ENCODE results near the gene SYT9.
"Not testable (repeated sequence)": the region's sequence is repeated elsewhere in the genome, so short reads cannot be mapped to it uniquely, and the experiment has no call there.

The SYT9 gene

DNA sequence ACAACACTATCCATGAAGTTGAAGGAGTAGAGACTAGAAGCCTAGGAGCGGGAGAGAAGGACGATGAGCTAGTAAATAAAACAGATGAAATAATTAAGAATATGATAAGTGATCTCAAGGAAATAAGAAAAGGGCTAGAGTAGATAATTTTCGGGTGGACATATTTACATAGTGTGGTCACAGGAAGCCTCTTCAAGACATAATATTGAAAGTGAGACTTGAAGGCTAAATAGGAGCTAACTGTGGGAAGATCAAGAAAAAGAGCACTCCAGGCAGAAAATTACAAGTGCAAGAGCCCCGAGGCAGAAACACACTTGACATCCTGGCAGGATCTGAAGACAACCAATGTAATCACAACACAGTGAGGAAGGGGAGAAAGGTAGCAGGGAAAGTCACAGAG lies 250.2 kb downstream of the SYT9 start:
- no peak for DNase-seq (ENCODE audit: low read depth in 2 of 2)

DNA sequence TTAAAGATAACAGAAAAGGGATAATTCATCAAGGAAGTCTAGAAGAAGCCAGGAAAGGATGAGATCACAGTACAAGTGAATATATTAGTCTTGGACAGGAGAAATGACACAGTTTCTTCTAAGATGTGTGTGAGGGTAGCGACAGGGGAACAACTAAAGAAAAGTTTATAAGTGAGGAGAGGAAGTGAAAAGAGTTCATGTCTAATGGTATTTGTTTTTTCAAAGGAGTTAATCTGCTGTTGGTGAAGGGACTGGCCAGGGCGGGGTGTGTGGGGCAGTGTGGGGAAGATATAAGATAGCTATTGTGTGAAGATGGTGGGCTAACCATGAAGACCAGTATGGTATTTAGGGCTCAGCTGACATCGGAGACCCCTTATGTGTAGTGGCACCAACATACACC lies 254.5 kb downstream of the SYT9 start:
- DNase-seq (ENCODE audit: low read depth in 2 of 2): no peak

DNA sequence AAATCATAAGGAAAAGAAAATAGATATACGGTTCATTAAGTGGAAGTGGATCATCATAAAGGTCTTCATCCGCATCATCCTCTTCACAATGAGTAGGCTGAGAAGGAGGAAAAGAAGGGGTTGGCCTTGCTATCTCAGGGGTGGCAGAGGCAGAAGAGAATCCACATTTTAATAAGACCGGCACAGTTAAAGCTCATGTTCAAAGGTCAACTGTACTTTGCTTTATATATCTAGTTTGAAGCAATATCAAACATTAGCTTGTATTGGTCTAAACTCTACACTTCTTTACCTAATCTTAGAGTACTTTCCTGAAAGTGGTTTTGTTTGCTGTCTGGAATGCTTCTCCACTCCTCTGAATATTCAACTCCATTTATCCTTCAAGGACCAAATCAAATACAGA lies 256.4 kb downstream of the SYT9 start:
- no peak for DNase-seq (ENCODE audit: low read depth in 2 of 2)

DNA sequence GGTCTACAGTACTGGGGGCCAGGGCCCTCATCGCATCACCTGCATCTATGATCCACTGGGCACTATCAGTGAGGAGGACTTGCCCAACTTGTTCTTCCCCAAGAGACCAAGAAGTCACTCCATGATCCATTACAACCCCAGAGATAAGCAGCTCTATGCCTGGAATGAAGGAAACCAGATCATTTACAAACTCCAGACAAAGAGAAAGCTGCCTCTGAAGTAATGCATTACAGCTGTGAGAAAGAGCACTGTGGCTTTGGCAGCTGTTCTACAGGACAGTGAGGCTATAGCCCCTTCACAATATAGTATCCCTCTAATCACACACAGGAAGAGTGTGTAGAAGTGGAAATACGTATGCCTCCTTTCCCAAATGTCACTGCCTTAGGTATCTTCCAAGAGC lies 258.3 kb downstream of the SYT9 start:
- no peak for DNase-seq (ENCODE audit: low read depth in 2 of 2)

DNA sequence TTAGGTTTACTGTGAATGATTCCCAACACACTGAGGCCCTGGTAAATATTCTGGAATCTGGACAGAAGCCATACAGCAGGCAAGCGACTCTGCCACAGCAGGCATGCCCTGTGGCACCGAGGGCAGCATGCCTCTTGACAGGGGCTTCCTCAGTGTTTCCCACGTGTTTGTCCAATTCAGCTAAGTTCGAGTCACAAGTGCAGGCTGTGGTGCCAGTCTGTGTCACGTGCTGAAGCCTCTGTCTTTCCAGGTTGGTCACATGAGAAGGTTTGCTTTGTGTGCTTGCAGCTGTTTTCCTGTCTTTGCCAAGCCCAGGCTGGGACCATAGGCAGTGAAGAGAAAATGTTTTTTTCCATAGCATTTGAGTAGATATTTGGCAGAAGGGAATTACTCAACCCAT lies 259.7 kb downstream of the SYT9 start:
- no peak for DNase-seq (ENCODE audit: low read depth in 2 of 2)

DNA sequence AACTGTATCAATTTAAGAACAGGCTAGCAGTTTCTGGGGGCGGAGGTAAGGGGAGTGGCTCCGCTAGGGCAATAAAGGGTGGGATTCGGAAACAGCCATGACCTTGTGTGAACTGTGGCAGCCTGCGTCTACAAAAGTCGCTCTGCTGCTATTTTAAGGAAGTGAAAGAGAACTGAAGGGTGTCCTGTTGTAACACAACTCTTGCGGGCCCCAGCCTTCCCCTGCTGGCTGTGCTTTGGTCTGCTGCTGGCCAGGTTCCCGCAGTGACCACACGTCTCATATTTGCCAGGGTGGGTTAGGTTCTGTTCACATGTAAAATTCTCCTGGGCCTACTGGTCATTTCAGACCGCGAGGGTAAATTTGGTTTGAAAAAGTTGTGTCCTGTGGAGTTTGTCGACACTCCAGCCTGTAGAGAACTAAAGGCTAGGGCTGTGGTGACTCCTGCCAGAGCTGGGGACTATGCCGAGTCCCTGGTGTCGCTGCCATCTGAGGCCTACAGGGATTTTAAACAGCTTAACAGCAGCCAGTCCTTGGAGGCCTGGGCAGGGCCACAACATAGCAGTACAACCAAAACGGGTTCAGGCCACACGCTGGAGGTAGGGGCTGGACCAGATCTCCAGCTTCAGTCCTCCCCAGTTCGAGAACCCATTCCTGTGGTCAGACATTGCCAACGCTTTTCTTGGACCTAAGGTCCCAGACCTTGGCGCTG lies 261.0 kb downstream of the SYT9 start:
- no peak for DNase-seq (ENCODE audit: low read depth in 2 of 2)

DNA sequence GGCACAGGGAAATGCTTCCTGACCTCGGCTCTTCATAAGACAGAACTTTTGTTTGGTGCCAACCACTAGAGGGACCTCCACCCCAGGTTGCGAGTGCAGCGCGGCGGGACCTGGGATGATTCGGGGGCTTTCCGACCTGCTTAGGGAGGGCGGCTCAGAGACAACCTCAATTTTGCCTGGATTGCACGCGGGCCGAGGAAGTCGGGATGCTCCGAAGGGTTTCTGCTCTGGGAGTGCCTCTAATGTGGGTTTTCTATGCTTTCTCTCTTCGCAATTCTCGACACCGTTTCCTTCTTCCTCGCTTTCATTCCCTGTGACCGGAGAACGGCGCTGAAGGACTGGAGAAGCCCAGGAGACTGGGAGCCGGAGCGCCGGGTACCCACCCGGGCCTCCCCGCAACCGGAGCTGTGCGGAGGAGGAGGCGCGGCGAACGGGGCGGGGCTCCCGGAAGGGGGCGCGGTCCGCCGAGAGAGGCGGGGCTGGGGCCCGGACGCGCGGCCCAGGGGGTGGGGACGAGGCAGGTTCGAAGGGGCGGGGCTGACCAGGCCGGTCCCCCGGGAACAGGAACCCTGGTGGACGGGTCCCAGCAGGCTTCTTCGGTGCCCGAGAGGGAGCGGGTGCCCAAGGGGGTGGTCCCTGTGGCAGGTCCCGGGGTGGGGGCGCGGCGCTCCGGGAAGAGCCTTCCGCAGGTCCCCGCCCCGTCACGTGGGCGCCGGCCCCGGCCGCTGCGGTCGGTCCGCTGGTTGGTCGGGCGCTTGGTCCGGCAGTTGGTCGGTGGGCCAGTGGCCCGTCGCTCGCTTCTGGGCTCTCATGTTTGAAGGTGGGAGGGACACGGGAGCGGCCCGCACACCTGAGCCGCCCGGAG lies 261.8 kb downstream of the SYT9 start, which contains the start of gene PPFIBP2:
Gene PPFIBP2, plus strand, starts transcription at position 766 of the 865 bp plus-strand sequence. CDS start 35,477 bp downstream, outside the sequence.
- DNase-seq (ENCODE audit: low read depth in 2 of 2): peak; percentile 54 to 65

DNA sequence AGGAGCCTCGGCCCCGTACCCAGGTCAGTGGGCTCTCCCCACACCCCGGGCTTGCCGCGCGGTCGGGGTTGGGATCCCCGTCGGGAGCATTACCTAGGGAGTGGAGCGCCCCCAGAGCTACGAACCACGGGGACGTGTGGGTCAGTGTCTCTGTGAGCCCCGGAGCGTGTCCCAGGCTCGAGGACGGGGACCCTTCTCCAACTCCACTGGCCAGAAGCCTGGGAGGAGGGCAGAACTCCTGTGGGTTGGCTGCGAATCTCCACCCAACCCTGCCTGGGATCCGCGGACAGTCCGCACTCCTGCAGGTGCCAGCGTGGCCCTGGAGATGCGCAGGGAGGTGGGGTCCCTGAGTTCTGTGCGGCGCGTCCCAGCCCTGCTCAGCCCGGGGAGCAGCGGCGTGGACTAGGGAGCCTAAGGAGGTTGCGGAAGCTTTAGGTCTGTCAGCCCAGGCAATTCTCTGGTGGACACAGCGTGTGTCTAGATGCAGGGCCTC lies 262.4 kb downstream of the SYT9 start:
- no peak for DNase-seq (ENCODE audit: low read depth in 2 of 2)

DNA sequence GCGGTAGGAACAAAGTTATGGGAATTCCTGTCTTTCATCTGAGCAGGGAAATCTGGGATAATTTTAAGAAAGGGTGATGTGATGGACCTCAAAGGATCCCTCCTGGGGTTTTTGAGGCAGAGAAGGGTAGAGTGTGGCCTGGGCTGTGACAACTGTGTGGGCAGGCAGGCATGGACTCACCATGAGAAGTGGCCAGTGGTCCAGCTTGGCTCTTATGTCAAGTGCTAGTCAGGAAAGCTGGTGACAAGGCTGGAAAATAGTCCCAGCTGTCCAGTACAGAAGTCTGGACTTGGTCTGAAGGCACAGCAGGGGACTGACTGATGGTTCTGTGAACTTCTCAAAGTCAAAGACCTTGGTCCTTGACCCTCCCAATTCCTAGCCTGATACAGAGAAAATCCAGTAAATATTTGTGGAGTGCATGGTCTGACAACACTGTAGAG lies 263.8 kb downstream of the SYT9 start:
- no peak for DNase-seq (ENCODE audit: low read depth in 2 of 2)

DNA sequence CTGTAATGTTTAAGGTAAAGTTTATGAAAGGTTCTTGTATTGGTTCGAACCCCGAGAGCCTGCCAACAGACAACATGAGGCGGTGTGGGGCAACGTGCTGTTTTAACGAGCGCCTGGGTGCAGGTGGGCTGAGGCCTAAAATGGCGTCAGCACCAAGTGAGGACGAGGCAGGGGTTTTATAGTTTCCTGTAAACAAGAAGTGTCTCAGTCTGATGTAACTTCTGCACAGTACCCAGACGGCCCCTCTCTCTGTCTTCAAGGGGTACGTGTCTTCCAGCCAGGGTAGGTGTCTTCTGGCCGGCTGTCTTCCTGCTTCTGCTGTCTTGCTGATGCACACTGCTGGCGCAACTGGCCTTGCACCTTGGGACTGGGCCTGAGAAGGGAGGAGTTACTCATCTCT lies 264.8 kb downstream of the SYT9 start:
- no peak for DNase-seq (ENCODE audit: low read depth in 2 of 2)

DNA sequence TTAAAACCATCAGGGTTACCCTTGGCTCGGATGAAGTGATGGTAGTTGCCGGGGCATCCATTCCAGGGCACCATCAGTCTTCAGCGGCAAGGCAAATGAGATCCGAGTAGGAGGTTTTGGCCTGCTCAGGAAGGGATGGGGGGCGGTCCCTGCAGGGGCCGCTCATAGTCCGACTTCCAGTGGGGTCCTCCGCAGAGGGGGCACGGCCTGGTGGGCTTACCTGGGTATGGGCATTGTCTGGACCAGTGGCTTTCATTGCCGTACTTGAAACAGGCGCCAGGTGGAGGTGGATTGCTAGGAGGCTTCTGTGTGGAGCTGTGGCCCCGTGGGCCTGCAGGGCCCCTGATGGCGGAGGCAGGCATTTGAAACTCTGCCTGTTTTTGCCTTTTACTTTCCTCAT lies 266.0 kb downstream of the SYT9 start:
- DNase-seq (ENCODE audit: low read depth in 2 of 2): not testable (repeated sequence)
